GM12878 (cell line): ENCODE measurements around the gene TMEM186. TPM values are rescaled to one million over a fixed set of nuclear protein-coding genes. Genes with fewer than 3 reads are reported as not detected.

Source experiments
- ATAC-seq: fragments of 200-7000 bp; cut with Tn5 transposase; 3 replicates; pipeline ENCODE4 v1.9.1; 2020; ENCODE audit warnings: mild to moderate bottlenecking, moderate library complexity
- BruUV-seq: library from RNA; stranded (reverse); fragments of 400-500 nt; replicated peaks from 2 replicates; lab custom pipeline; 2021; lab: Mats Ljungman, UMichigan
- CTCF ChIA-PET: fragments of 300-600 bp; sonication (Branson Sonifier 250); formaldehyde crosslinking; extraction: SDS; loops from one replicate; lab custom pipeline; 2021; ENCODE audit warnings: inconsistent platforms; lab: Yijun Ruan, JAX
- POLR2A ChIA-PET: fragments of 350-600 bp; formaldehyde crosslinking; extraction: SDS; loops from one replicate; lab custom pipeline; 2021; ENCODE audit warnings: inconsistent platforms; lab: Charles Lee
- RAD21 ChIA-PET: fragments of 300-600 bp; sonication (Branson Sonifier 250); formaldehyde crosslinking; loops from one replicate; lab custom pipeline; 2023; ENCODE audit warnings: antibody characterized with exemption; ENCODE audit not compliant: unreplicated experiment; lab: Charles Lee
- SMC1A ChIA-PET: fragments of 300-600 bp; sonication (Branson Sonifier 250); formaldehyde crosslinking; loops from one replicate; lab custom pipeline; 2023; ENCODE audit not compliant: unreplicated experiment, uncharacterized antibody; lab: Charles Lee
- DNase-seq: peaks from one replicate; pipeline ENCODE4 v3.0.0-alpha.2; 2011; ENCODE audit warnings: low read depth, low spot score
- FAIRE-seq: peaks from 3 replicates; lab custom pipeline; 2011; peaks lifted over from hg19 to GRCh38; lab: Jason Lieb, UNC
- H2AFZ ChIP-seq: 2 replicates; pipeline ENCODE4 v1.6.0; 2011; ENCODE audit warnings: low read depth, low read length, control low read depth; ENCODE audit not compliant: control insufficient read depth
- H3K27ac ChIP-seq: 2 replicates; pipeline ENCODE4 v1.5.1; 2011; ENCODE audit warnings: control low read depth; ENCODE audit not compliant: control insufficient read depth, insufficient read depth
- H3K27me3 ChIP-seq, 2 experiments: replicated peaks in 1 of 2; 2 replicates each; pipeline versions ENCODE4 v1.6.0 to v1.6.1; 2011; ENCODE audit warnings: low read length in 1 of 2; ENCODE audit not compliant: control insufficient read depth in 2 of 2, insufficient read depth in 2 of 2
- H3K36me3 ChIP-seq, 2 experiments: 2 replicates each; pipeline ENCODE4 v1.5.1; 2011; ENCODE audit warnings: low read length in 1 of 2; ENCODE audit not compliant: control insufficient read depth in 2 of 2, insufficient read depth in 2 of 2
- H3K4me1 ChIP-seq: 2 replicates; pipeline ENCODE4 v1.6.1; 2011; ENCODE audit warnings: mild to moderate bottlenecking, low read length, moderate library complexity, mixed read lengths; ENCODE audit not compliant: control insufficient read depth, insufficient read depth
- H3K4me2 ChIP-seq: 2 replicates; pipeline ENCODE4 v1.6.0; 2011; ENCODE audit warnings: control low read depth; ENCODE audit not compliant: control insufficient read depth, insufficient read depth
- H3K4me3 ChIP-seq: fragments of 200-600 bp; sonication (generic); 2 replicates; pipeline ENCODE4 v1.5.1; 2016
- H3K79me2 ChIP-seq: 2 replicates; pipeline ENCODE4 v1.6.0; 2011; ENCODE audit warnings: low read length; ENCODE audit not compliant: control insufficient read depth, insufficient read depth
- H3K9ac ChIP-seq: 2 replicates; pipeline ENCODE4 v1.8.0; 2011; ENCODE audit warnings: low read length, control low read depth, mixed read lengths; ENCODE audit not compliant: control insufficient read depth, insufficient read depth
- H3K9me3 ChIP-seq: replicated peaks from 3 replicates; pipeline ENCODE4 v1.5.1; 2011; ENCODE audit warnings: mild to moderate bottlenecking, low read length; ENCODE audit not compliant: control insufficient read depth, insufficient read depth
- H4K20me1 ChIP-seq: 2 replicates; pipeline ENCODE4 v1.6.0; 2011; ENCODE audit not compliant: control insufficient read depth, insufficient read depth
- ATF2 ChIP-seq: IDR thresholded peaks from 2 replicates; pipeline ENCODE4 v1.6.1; 2012; ENCODE audit warnings: low read length, inconsistent platforms
- HDAC2 ChIP-seq: fragments of 200-600 bp; sonication (generic); IDR thresholded peaks from 2 replicates; pipeline ENCODE4 v1.6.1; 2017
- YBX1 ChIP-seq: fragments of 450-650 bp; IDR thresholded peaks from 2 replicates; pipeline ENCODE4 v1.6.1; 2016; ENCODE audit warnings: antibody characterized with exemption
- WGBS: methylation state at CpG from one replicate; pipeline ENCODE4 v1.1.6; 2016; ENCODE audit warnings: low lambda C conversion rate; ENCODE audit not compliant: insufficient replicate concordance, insufficient coverage; ENCODE audit errors: missing lambda C conversion rate; 5-methylcytosine and 5-hydroxymethylcytosine counted together
- in situ Hi-C: fragments of 300-500 bp; cut with MboI; formaldehyde crosslinking; loops from 9 replicates; pipeline ENCODE4 v1.14.3; 2018; ENCODE audit warnings: mixed read lengths
- intact Hi-C: fragments of 100-400 bp; cut with micrococcal nuclease; formaldehyde crosslinking; loops from one replicate; pipeline ENCODE4 v1.14.2; 2022; ENCODE audit not compliant: unreplicated experiment
- polyA plus RNA-seq, 11 experiments: library from polyadenylated mRNA; depleted of rRNA in 4 of 11; unstranded in 6 of 11; stranded (reverse) in 5 of 11; fragments of >200 nt; fragmentation: Nextera tagmentation in 4 of 11; fragmentation: Illumina TruSeq in 1 of 11; extraction: Ambion mirVana in 4 of 11; extraction: Trizol in 1 of 11; gene quantifications; 1 replicate in 1 of 11; 2 replicates in 10 of 11; pipeline versions ENCODE4 v1.2.1 to v1.2.3, GENCODE V29; 2011 to 2016; ENCODE audit warnings: inconsistent platforms in 2 of 11, missing spikeins in 2 of 11, low read depth in 1 of 11
- total RNA-seq, 4 experiments: library from RNA; depleted of rRNA in 3 of 4; stranded (reverse); fragments of >200 nt in 3 of 4; fragmentation: Illumina TruSeq in 1 of 4; extraction: Trizol in 1 of 4; gene quantifications; 2 replicates each; pipeline versions ENCODE4 v1.2.1 to v1.2.3, GENCODE V29; 2013 to 2021

Gene TMEM186
- total and polyA plus RNA-seq, 10 of the 15 experiments (the other 5 are each of a cell fraction or from before 2014, with no cell fraction given) = 10.6 to 28.9 (median 17.0) TPM

DNA sequence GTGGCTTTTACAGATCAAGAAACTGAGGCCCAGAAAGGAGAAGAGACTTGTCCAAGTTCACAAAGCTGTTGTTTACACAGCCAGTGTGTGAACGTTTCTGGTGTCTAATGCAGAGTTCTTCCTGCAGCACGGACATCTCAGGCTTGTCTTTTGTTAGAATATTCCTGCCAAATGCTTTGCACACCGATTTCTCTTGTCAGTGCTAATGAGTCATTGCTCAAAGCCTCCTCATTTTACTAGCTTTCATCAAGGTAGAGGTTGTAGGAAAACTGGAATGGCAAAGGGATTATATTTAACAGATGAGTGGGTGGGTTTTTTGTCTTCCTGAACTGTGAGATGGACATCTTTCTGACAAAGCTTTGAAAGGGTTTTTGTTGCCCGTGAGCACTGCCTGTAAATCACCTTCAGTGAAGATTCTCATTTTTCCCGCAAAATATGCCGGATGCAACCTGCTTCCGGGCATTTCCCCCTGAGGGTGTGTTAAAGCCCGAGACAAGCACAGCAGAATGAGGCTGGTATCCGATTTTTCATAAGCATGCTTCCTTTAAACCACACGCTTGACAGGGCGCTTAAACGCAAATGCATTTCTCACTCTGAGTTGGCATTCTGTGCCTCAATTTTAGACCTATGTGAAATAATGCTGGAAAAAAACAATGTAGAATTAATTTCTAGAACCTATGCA is 14.9 kb upstream of the TMEM186 start:
- SMC1A ChIA-PET = interaction anchor here (0.6 to 1.8 kb wide), 3 partner anchors 43 to 124 kb away, joined by 3 to 5 read pairs (median 4); no protein-coding TSS in a partner anchor
- intact Hi-C loops = no loop called here
- H3K9me3 ChIP-seq = no peaks in the 10 kb centered on the region
- TF ChIP-seq HDAC2 = no peak
- TF ChIP-seq YBX1 = no peak
- no peak for TF ChIP-seq ATF2
- TF ChIP-seq, all 136 proteins: peak for 0
- ChIA-PET CTCF (interaction anchor here (1.1 kb wide), 1 partner anchor 68 kb away, joined by 4 read pairs; no protein-coding TSS in a partner anchor), POLR2A (no interaction called here), RAD21 (interaction anchor here (1.2 kb wide), 1 partner anchor 13 kb away, joined by 4 read pairs; no protein-coding TSS in a partner anchor)
- DNase-seq = no peak
- in situ Hi-C loops = no loop called here
- H3K4me2 ChIP-seq = no peak overlapping the region
- no peaks in the 10 kb centered on the region for H3K79me2 ChIP-seq
- no peak overlapping the region for H2AFZ ChIP-seq
- no peaks in the 10 kb centered on the region for H3K27me3 ChIP-seq
- no peak overlapping the region for H3K27ac ChIP-seq
- H3K9ac ChIP-seq = no peak overlapping the region
- ATAC-seq = no peak
- FAIRE-seq = no peak
- H3K4me1 ChIP-seq = peaks cover 13% of the 10 kb centered on the region
- peaks cover 27 to 63% of the 10 kb centered on the region in 2 experiments for H3K36me3 ChIP-seq
- no TSS peak for BruUV-seq
- H4K20me1 ChIP-seq = no peaks in the 10 kb centered on the region; the same call in 1 of the 2 replicates
- WGBS = 20% methylated on average over 12 of the region's 12 CpGs
- no peak overlapping the region for H3K4me3 ChIP-seq
